Measurements from ENCODE around the gene PPCDC.

DNA sequence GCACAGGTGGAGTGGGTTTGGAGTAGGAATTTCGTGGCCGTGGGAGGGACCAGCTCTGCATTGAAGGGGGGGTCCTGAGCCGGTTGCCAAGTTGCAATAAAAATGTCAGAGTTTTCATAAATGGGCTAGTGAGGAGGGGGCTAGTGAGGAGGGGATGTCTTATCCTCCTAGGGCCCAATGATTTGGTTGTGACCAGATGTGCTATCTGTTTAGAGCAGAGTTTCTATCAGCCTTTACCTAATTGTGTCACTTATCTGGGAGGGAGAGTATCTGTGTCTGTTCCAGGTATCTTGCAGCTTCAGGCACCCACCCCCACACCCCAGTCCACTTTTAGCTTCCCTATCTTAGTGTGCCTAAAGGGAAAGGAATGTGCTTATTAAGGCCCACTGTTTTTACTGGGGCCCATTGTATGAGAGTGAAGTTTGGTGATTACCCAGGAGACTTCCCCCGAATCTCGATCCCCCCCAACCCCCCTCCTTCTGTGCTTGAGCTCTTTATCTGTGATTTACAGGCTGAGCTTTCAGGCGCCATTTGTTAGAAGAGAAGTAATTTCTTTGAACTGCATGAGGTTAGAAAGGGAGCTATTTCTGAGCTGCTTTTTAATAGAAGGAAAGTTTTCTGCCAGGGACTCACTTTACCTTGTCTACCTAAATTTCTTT lies 42.6 kb downstream of the PPCDC start:
- TF ChIP-seq POLR2A (IDR thresholded peaks at IDR 0.05; ENCODE audit: low read depth, low read length) (no peak), PAX5 (IDR thresholded peaks at IDR 0.05; ENCODE audit: insufficient read depth, low read length, severe bottlenecking) (no peak), POLR2AphosphoS5 (IDR thresholded peaks at IDR 0.05; ENCODE audit: low read depth, low read length) (no peak)

Data from GM12891 (cell line).